NCI-H69 (cell line): ENCODE measurements around the gene TM2D1.

Experiments
- DNase-seq: peaks from one replicate; lab custom pipeline; 2025; lab: John Stamatoyannopoulos, UW

Gene TM2D1

DNA sequence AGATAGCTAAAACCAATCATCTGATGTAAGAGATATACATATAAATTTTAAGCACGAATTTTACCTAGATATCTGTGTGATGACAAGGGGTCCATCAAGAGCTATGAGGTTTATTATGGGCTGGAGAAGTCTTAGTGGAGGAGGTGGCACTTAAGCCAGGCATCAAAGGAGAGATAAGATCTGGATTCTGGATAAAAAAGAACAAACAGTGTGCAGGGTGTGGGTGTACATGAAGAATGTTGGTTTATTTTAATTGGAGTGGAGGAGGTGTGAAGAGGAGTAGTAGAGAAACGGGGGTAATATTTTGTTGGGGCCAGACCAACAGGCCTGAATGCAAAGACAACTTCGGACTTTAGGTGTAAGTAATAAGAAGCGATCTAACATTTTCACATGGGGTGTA is 80.6 kb downstream of the TM2D1 start:
- DNase-seq = peak; percentile 2

DNA sequence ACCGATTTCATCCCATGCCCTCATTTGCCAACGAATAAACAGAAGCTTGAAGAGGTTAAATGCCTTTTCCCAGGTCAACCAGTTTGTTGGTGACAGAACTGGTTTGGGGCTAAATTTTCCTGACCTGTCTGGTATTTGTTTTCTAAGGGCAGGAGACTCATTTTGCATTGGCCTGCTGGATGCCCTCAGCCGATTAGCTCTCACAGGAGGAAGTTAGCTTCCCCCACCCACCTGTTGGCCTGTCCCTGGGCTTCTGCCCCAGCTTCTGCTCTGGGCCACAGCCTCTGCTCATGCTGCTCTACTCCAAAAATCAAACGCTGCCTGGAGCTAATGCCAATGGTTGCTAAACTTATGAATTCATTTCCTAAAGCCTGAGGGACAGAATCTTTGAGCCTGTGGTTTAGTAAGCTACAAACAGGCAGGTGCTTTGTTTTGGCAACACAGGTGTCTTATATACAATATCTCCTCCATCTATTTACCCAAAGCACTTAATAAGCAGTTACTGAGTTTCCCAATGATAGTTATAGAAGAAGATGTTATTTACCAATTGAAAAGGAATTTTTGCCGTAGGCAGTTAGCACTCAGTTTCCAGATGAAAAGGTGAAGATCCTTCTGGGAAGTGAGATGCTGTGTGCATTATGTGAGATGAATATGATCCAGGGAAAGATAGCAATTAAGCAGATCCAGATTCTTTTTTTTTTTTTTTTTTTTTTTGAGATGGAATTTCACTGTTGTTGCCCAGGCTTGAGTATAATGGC is 82.3 kb downstream of the TM2D1 start:
- DNase-seq = peak; percentile 88

DNA sequence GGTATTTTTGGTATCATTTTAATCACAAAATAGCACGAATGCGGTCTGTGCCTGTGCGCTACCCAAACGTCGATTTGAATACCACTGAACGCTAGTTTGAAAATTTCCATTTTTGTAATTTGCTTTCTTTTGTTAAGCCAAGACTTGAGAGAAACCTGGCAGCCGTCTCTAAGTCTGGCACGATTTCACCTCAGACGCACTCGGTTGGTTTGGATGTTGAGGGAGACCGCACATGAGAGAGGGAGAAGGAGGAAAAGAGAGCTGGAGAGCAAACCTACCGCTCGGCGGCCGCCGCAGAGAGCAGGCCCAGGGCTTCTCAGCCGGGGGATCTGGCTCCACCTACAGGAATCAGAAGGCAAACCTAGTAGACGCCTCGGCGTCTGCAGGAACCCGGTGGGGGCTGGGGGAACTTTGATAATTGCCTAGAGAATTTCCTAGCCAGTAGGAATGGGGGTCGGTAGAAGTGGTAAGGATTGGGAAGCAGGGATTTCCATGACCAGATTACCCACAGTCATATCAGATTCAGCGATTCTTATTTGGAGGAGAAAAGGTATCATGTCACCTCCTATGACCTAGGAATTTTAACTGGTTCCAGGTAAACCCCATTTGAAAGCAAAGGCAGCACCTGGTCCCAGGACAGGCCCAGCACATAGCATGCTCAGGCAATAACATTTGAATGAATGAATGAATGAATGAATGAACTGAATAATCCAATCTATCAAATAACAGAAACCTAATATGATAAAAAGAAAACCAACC is 83.2 kb downstream of the TM2D1 start:
- peak; percentile 75 for DNase-seq

DNA sequence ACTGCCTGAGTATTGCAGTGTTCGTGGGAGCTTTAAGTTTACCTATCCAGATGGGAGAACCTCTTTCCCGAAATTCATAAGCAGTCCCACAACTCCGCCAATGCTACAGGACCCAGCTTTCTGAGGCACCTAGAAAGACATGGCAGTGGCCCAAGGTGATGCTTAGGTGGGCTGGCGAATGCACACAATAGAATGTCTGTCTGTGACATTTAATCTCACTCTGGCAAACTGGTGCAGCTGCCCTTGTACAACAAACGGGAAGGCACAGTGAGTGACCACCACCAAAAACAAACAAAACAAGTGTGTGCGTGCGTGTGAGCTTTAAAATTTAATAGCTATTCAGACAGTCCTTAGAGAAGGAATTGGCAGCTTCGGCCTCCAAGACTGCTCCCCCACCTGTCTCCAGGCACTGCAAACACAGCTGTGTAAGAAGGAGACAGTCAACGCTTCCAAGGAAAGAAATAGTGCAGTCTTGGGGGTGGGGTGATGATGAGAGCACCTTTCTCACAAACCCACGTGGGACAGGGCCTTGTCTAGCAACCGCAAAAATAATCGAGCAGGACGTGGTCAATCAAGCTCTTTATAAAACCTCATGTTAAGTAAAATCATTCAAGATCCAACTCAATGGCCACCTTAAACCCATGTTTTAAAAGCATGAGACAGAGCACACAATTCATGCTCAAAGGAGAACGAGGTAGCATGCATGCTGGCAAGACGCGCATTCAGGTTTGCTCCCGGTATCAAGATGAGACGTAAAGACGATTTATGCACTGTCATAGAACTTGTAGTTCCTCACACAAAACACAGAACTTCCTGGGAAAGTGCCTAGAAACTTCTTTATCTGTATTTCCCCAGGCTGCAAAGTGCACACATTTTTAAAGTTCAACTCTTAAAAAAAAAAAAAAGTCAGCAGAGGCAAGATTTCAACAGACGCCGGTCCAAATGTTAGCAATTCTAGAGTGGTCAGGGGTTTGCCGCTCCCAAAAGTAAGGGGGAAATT is 84.1 kb downstream of the TM2D1 start:
- peak; percentile 54 for DNase-seq

DNA sequence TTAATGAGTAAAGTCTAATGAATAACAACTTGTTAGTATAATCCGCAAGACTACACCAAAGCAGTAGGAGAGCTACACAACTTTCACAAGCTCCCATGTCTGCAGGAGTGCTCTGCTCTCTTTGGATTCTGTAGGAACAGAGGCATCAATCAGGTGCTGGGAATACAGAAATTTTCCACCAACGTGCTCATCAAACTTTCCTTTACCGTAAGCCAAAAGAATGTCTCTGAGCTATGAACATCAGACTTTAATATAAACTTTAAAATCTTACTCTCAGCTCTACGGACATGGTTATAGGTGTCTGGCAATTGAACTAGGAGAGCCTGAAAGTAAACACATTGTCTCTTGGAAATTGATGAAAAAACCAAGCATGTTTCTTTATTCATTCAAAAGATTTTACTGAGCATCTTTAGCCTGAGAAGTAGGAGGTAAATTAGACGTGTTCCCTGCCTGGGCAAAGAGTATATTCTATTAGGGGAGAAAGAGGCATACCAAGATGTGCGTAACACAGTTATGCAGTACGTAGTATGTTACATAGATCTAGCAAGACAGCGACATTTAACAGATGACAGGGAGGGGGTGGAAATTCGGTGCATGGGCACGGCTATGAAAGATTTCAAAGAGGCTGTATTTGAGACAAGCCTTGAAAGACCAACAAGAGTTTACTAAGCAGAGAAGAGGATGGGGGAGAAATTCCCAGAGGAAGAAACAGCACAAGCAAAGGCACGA is 85.2 kb downstream of the TM2D1 start:
- no peak for DNase-seq

DNA sequence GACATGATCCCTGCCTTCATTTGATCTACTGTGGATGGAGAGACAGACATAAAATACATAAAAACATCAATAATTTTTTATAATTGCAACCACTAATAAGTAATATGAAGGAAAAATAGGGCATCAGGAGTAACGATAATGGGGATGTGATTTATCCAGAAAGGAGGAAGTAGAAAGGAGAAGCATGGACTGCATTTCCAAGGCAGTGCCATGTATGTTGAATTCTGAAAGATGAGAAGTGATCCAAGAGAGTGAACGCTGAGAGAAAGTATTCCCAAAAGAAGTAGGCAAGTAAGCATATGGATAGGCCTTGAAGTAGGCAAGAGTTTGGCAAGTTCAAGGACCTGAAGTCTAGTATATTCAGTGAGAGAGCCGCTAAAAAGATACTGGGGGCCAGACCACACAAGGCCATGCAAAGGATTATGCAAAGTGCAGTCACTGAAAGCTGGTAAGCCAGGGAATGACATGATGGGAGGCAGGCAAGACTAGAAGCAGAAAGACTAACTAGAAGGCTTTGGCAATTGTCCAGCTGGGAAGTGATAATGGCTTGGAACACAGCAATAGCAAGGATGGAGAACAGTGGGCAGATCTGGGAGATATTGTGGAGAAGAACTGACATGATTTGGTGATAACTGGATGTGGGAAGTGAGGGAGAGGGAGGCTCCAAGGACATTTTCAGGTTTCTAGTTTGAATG is 85.9 kb downstream of the TM2D1 start:
- peak; percentile 38 for DNase-seq

DNA sequence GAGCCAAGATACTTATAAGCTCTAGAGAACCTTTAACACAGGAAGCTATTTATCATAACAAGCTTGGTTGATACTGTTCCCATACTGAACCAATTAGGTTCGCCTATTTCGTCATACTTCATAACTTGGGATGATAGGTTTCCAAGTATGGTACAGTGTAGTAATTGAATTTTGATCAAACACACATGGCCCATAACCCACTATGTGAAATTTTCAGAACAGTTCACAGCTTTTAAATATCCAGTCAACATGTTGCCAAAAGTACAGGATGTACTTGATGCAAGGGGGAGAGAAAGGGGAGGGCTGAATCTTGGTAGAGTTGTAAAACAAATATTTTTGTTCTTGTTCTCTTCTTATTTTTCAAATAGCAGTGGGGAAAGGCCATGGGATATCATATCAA is 86.6 kb downstream of the TM2D1 start:
- DNase-seq = no peak

DNA sequence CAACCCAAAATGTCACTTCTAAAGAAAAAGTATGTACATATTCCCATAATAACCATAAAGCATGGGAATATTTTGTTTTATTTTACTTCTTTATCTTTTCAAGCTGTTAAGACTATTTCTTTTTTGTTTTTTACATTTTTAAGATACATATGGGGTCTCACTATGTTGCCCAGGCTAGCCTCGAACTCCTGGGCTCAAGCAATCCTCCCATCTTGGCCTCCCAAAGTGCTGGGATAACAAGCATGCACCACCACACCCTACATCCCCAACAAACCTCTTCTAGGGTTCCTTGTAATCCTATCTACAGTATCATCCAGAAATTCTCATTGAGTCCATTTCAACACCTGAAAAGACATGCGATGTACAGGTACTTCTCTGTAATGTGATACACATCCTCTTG is 87.5 kb downstream of the TM2D1 start:
- no peak for DNase-seq

DNA sequence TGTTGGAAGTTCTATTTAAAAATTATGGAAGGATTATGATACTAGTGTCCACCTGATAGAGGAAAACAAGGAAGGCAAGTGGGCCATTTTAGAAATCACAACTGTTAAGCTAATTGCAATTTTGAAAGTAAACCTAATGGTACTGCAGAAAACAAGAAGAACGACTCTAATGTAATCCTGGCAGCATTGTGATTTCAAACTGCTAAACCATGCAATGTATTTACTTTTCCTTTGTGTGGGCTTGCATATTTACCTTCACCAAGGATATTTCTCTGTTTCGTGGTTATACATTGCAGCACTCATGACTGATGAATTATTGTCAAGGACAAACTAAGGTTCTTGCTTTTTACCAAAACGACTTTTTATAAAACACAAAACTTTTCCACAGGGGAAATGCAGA is 88.1 kb downstream of the TM2D1 start:
- no peak for DNase-seq

DNA sequence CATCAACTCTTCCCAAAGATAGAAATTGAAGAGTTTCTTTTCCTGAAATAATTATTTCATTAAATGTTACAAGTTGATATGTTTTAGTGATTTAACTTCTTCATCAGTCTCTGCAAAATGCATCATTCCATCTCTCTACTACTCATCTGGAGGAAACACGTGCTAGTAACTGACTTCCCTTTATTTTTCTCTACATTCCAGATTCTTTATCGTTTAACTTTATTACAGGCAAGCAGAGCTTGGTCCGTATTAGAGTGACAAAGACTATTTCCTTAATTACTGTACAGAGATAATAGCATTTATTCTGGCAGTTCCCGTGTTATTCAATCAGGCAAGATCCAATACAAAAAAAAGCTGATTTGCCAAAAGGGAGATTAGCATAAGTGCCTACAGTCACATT is 88.6 kb downstream of the TM2D1 start:
- no peak for DNase-seq

DNA sequence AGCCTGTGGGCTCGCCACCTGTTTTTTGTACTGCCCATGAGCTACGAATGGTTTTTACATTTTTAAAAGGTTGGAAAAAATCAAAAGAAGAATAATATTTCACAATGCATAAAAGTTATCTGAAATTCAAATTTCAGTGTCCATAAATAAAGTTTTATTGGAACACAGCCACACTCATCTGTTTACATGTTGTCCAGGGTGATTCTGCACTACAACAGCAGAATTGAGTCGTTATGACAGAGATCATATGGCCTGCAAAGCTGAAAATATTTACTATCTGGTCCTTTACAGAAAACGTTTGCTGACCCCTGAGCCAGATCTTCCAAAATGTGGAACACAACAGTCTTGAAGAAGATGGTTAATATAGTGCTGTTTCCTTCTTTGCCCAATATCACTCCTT is 89.4 kb downstream of the TM2D1 start:
- no peak for DNase-seq

DNA sequence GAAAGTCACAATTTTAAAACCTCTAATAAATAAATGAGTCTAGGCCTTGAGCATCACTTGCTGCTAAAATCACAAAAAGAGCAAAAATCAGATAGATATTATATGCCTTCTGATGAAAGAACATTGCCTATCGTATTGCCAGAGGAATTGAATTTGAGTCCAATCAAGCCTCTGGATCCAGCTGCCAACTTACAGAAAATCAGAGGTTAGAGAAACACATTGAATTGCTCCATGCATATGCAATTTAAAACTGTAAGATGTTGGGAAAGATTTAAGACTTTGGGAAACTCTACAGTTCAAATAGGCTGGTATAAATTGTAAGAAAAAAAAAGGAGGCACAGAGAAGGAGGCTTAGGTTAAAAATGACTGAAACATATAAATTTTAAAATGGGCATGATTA is 93.5 kb downstream of the TM2D1 start:
- DNase-seq = no peak
